Suprapubic skin (tissue), 4 donors: ENCODE measurements around the gene B9D1. TPM values are rescaled to one million over a fixed set of nuclear protein-coding genes. Genes with fewer than 3 reads are reported as not detected.

Source experiments
- DNase-seq, 2 donors: peaks; one replicate each; pipeline ENCODE4 v3.0.0-alpha.2; 2019; ENCODE audit warnings: low spot score in 2 of 2
- H3K27ac ChIP-seq: fragments of 200-600 bp; sonication (generic); one replicate; pipeline ENCODE4 v1.5.1; 2019
- H3K27me3 ChIP-seq: fragments of 200-600 bp; sonication (generic); one replicate; pipeline ENCODE4 v1.5.1; 2019
- H3K36me3 ChIP-seq: fragments of 200-600 bp; sonication (generic); one replicate; pipeline ENCODE4 v1.5.1; 2019
- H3K4me1 ChIP-seq: fragments of 200-600 bp; sonication (generic); one replicate; pipeline ENCODE4 v1.5.1; 2019
- H3K4me3 ChIP-seq: fragments of 200-600 bp; sonication (generic); one replicate; pipeline ENCODE4 v1.5.1; 2019; ENCODE audit warnings: mild to moderate bottlenecking
- H3K9me3 ChIP-seq: fragments of 200-600 bp; sonication (generic); one replicate; pipeline ENCODE4 v1.5.1; 2019
- CTCF ChIP-seq, 2 donors: fragments of 200-600 bp in 1 of 2; fragments of 450-650 bp in 1 of 2; sonication (generic) in 1 of 2; IDR thresholded peaks; one replicate each; pipeline ENCODE4 v1.5.1; 2016 to 2019; ENCODE audit warnings: antibody characterized with exemption in 2 of 2, mild to moderate bottlenecking in 1 of 2, moderate library complexity in 1 of 2
- EP300 ChIP-seq: sonication (generic); formaldehyde crosslinking; IDR thresholded peaks from one replicate; pipeline ENCODE4 v1.6.1; 2017; ENCODE audit warnings: antibody characterized with exemption
- POLR2A ChIP-seq, 2 donors: fragments of 450-650 bp; IDR thresholded peaks; one replicate each; pipeline ENCODE4 v1.6.1; 2017; ENCODE audit warnings: antibody characterized with exemption in 2 of 2, mild to moderate bottlenecking in 2 of 2, moderate library complexity in 2 of 2
- POLR2AphosphoS5 ChIP-seq, 3 donors: sonication (generic); formaldehyde crosslinking; IDR thresholded peaks; one replicate each; pipeline ENCODE4 v1.6.1; 2017; ENCODE audit warnings: antibody characterized with exemption in 3 of 3
- WGBS: methylation state at CpG from one replicate; pipeline ENCODE4 v1.1.5; 2018; 5-methylcytosine and 5-hydroxymethylcytosine counted together
- total RNA-seq, 4 donors: library from RNA; depleted of rRNA; stranded (reverse); fragments of >200 nt; gene quantifications; one replicate each; pipeline ENCODE4 v1.1.0, GENCODE V29; 2016

The B9D1 gene
- total RNA-seq, 4 donors from 2014 or later = 10.7 to 21.7 (median 17.3) TPM

GRCh38 chr17:19329839-19330238 is 32.7 kb downstream of the B9D1 start:
- no peaks in the 10 kb centered on the region for H3K27me3 ChIP-seq
- no peak overlapping the region for H3K27ac ChIP-seq
- H3K9me3 ChIP-seq = no peaks in the 10 kb centered on the region
- H3K36me3 ChIP-seq = peaks cover 55% of the 10 kb centered on the region
- H3K4me1 ChIP-seq = no peaks in the 10 kb centered on the region
- 100% methylated on average over 2 of the region's 2 CpGs for WGBS
- TF ChIP-seq CTCF (IDR thresholded peaks at IDR 0.05) (no peak), EP300 (no peak), POLR2AphosphoS5 (IDR thresholded peaks at IDR 0.05) (no peak), POLR2A (IDR thresholded peaks at IDR 0.05) (no peak)
- H3K4me3 ChIP-seq = no peak overlapping the region
- DNase-seq = no peak

DNA sequence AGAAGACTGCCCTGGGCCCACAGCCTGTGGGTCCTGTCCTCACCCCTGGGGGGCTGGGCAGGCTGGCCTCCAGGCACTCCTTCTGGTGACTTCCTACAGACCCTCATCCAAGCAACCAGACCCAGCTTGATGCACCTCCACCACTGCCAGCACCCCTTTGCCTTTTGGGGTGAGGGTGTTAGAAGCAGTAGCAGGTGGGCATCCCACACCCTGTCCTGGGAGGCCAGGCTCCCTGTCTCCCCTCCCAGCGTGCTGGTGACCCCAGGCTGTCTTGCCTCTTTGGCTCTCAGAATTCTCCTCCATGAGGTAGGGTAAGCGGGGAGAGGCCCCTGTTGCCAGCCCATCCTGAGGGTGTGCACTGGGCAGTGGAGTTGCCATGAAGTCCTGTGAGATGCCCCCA is 33.4 kb downstream of the B9D1 start:
- Histone ChIP-seq H3K4me3 (no peak overlapping the region), H3K9me3 (no peaks in the 10 kb centered on the region), H3K27me3 (no peaks in the 10 kb centered on the region), H3K4me1 (no peaks in the 10 kb centered on the region), H3K27ac (no peak overlapping the region), H3K36me3 (peaks cover 49% of the 10 kb centered on the region)
- 100% methylated on average over 2 of the region's 2 CpGs for WGBS
- no peak for DNase-seq
- TF ChIP-seq POLR2AphosphoS5 (IDR thresholded peaks at IDR 0.05) (no peak), EP300 (no peak), CTCF (IDR thresholded peaks at IDR 0.05) (no peak), POLR2A (IDR thresholded peaks at IDR 0.05) (no peak)

DNA sequence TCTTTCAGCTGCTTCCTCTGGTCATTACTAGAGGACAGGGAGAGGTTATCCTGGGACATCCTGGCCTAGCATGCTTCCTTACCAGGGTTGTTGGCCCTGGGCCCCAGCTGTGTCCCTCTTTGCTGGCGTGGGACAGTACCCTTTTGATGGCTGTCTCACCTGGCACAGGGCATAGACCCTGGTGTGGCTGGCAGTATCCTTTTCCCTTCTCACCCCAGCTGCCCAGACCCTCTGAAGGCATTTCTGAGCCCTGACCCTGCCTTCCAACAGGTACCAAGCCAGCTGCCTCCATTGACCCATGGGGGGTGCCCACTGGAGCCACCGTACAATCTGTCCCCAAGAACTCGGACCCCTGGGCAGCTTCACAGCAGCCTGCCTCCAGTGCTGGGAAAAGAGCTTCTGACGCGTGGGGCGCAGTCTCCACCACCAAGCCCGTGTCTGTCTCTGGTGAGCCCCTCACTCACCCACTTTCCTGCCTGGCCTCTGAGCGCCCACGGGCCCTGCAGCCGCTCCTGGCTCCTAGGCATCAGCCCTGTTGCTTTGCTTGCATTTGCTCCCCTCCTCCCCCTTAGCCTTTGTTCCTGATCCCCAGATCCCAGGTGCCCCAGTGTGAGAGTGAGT is 34.0 kb downstream of the B9D1 start:
- TF ChIP-seq EP300 (no peak), CTCF (IDR thresholded peaks at IDR 0.05) (no peak)
- no peaks in the 10 kb centered on the region for H3K27me3 ChIP-seq
- peak in 1 of 2 donors; percentile 58 for DNase-seq
- H3K36me3 ChIP-seq = peaks cover 43% of the 10 kb centered on the region
- no peaks in the 10 kb centered on the region for H3K4me1 ChIP-seq
- WGBS = 98% methylated on average over 8 of the region's 10 CpGs
- no peaks in the 10 kb centered on the region for H3K9me3 ChIP-seq
- no peak overlapping the region for H3K27ac ChIP-seq
- no peak overlapping the region for H3K4me3 ChIP-seq

- WGBS = 71% methylated on average over 14 of the region's 14 CpGs
- peak in 1 of 2 donors; percentile 62 for DNase-seq
Measured at GRCh38 chr17:19327031-19327783, 35.3 kb downstream of the B9D1 start.

More at GRCh38 chr17:19327031-19327783, 35.3 kb downstream of the B9D1 start:
- Histone ChIP-seq H3K4me1 (no peaks in the 10 kb centered on the region), H3K27me3 (no peaks in the 10 kb centered on the region), H3K9me3 (no peaks in the 10 kb centered on the region), H3K36me3 (peaks cover 31% of the 10 kb centered on the region), H3K4me3 (no peak overlapping the region), H3K27ac (peak overlapping the region; percentile 11)
- TF ChIP-seq POLR2AphosphoS5 (IDR thresholded peaks at IDR 0.05) = no peak
- TF ChIP-seq CTCF (IDR thresholded peaks at IDR 0.05) = no peak
- no peak for TF ChIP-seq POLR2A (IDR thresholded peaks at IDR 0.05)
- TF ChIP-seq EP300 = no peak
